ENCODE measurements around the gene MTTP.

Gene MTTP

DNA sequence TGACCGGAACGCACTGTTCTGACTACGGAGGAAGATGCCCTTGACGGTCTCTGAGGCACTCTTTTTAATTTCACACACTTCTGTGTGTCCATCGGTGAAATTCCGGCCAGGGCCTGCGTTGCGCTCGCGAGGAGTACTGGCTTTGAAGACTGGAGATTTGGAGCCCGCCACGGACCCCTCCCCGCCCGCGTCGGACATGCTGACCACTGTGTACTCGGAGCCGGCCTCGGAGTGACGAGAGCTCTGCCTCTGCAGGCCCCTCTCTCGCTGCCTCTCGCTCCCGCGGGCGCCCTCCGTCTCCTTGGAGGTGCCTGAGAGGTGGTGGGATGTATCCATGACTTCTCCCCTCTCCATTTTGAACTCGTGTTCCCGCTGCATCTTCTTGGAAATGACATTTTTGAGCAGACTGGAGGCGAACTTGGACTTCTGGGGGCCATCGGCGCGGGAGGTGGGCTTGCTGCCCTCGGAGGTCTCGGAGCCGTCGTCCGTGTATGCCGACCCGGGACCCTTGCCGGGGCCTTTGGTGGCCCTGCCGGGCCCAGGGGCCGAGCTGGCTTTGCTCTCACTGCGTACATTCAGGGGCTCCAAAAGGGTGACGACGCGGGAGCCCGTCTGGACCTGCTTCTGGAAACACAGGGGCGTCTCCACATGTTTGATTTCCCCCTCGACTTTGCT, 77.3 kb downstream of the MTTP start:
- Histone ChIP-seq H3K79me2 (ENCODE audit: insufficient read depth, low read length) (no peaks in the 10 kb centered on the region), H3K9ac (ENCODE audit: low read depth, low read length, poor library complexity, severe bottlenecking) (no peak overlapping the region), H3K4me3 (ENCODE audit: low read length, poor library complexity, severe bottlenecking) (no peak overlapping the region), H3K9me3 (ENCODE audit: insufficient read depth, low read depth, low read length) (no peaks in the 10 kb centered on the region), H4K20me1 (ENCODE audit: insufficient read depth, low read length, poor library complexity, severe bottlenecking) (no peaks in the 10 kb centered on the region), H3K4me2 (ENCODE audit: low read depth, low read length, poor library complexity, severe bottlenecking) (no peak overlapping the region), H3K36me3 (ENCODE audit: insufficient read depth, low read length) (no peaks in the 10 kb centered on the region), H3K4me1 (ENCODE audit: insufficient read depth, low read length, poor library complexity, severe bottlenecking) (no peaks in the 10 kb centered on the region), H3K9me2 (replicated peaks; ENCODE audit: low read depth, low read length) (no peaks in the 10 kb centered on the region), H3F3A (ENCODE audit: low read depth) (no peaks in the 10 kb centered on the region), H3K27me3 (ENCODE audit: insufficient read depth, low read length, poor library complexity, severe bottlenecking) (no peaks in the 10 kb centered on the region), H2AFZ (ENCODE audit: low read length) (no peak overlapping the region)
- TF ChIP-seq, protein P1, sequence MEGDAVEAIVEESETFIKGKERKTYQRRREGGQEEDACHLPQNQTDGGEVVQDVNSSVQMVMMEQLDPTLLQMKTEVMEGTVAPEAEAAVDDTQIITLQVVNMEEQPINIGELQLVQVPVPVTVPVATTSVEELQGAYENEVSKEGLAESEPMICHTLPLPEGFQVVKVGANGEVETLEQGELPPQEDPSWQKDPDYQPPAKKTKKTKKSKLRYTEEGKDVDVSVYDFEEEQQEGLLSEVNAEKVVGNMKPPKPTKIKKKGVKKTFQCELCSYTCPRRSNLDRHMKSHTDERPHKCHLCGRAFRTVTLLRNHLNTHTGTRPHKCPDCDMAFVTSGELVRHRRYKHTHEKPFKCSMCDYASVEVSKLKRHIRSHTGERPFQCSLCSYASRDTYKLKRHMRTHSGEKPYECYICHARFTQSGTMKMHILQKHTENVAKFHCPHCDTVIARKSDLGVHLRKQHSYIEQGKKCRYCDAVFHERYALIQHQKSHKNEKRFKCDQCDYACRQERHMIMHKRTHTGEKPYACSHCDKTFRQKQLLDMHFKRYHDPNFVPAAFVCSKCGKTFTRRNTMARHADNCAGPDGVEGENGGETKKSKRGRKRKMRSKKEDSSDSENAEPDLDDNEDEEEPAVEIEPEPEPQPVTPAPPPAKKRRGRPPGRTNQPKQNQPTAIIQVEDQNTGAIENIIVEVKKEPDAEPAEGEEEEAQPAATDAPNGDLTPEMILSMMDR (conservative IDR thresholded peaks at IDR 0.05; ENCODE audit: low read length) = no peak
- TF ChIP-seq EZH2phosphoT487 (IDR thresholded peaks at IDR 0.05; ENCODE audit: borderline replicate concordance) = no peak

DNA sequence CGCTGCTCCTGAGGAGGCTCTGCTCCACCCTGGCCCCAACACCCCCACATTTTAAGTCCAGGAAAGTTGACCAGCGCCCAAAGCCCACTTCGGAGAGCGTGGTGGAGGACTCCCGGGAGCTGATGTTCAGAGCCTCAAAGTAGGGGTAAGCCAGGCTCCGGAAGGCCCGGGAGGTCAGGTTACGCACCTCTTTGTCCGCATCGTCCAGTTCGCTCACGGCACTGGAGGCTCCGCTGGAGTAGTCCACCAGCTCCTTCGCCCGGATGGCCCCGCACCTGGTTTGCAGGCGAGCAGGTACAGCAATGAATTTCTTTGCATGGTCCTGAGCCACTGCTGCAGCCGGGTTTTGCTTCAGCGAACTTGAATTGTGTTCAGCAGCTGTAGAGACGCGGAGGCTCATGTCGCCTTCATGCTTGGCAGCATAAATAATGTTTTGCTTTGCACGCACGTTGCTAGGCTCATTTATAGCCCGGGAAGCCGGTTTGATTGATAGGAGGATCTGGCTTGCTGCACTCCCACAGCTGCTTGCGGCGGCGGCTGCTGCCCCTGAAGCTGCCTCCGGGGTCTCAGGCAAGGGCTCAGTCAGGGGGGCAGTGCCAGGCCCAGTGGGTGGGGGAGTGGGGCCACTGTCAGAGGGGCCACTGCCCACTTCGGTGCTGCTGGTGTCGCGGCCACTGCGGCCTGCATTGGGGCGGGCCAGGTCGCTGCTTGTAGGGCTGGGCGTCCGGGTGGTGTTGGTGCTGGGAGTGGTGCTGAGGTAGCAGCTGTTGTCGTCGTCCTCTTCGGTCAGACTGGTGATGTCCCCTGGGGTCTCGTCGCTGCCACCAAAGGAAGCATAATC, 78.2 kb downstream of the MTTP start:
- Histone ChIP-seq H3K9me2 (replicated peaks; ENCODE audit: low read depth, low read length) (no peaks in the 10 kb centered on the region), H3K36me3 (ENCODE audit: insufficient read depth, low read length) (no peaks in the 10 kb centered on the region), H3K79me2 (ENCODE audit: insufficient read depth, low read length) (no peaks in the 10 kb centered on the region), H3K9ac (ENCODE audit: low read depth, low read length, poor library complexity, severe bottlenecking) (no peak overlapping the region), H2AFZ (ENCODE audit: low read length) (no peak overlapping the region), H3K27me3 (ENCODE audit: insufficient read depth, low read length, poor library complexity, severe bottlenecking) (no peaks in the 10 kb centered on the region), H3K9me3 (ENCODE audit: insufficient read depth, low read depth, low read length) (no peaks in the 10 kb centered on the region), H3K4me3 (ENCODE audit: low read length, poor library complexity, severe bottlenecking) (no peak overlapping the region), H3K4me2 (ENCODE audit: low read depth, low read length, poor library complexity, severe bottlenecking) (no peak overlapping the region), H3F3A (ENCODE audit: low read depth) (no peaks in the 10 kb centered on the region), H4K20me1 (ENCODE audit: insufficient read depth, low read length, poor library complexity, severe bottlenecking) (no peaks in the 10 kb centered on the region), H3K4me1 (ENCODE audit: insufficient read depth, low read length, poor library complexity, severe bottlenecking) (no peaks in the 10 kb centered on the region)
- TF ChIP-seq, protein P1 (conservative IDR thresholded peaks at IDR 0.05; ENCODE audit: low read length) = no peak
- no peak for TF ChIP-seq EZH2phosphoT487 (IDR thresholded peaks at IDR 0.05; ENCODE audit: borderline replicate concordance)

DNA sequence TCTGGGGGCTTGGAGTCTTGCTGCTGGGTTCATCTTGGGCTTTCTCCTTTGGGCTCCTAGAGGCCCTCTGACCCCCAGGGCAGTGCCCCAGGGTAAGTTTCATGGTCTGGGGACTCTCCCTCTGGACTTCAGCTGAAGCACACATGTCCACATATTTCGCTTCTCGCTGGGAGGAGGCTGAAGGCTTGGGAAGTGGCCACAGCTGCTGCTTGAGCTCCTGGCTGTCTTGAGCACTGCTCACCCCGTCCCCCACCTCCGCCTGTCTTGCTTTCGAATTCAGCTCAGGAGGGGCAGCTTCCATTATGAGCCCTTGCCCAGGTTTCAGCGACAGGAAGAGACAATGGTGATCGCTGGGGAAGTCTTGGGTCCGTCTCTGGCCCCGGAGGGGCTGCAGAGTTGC, 79.3 kb downstream of the MTTP start:
- Histone ChIP-seq H3K79me2 (ENCODE audit: insufficient read depth, low read length) (no peaks in the 10 kb centered on the region), H3K9ac (ENCODE audit: low read depth, low read length, poor library complexity, severe bottlenecking) (no peak overlapping the region), H3K36me3 (ENCODE audit: insufficient read depth, low read length) (no peaks in the 10 kb centered on the region), H3K4me3 (ENCODE audit: low read length, poor library complexity, severe bottlenecking) (no peak overlapping the region), H3K4me1 (ENCODE audit: insufficient read depth, low read length, poor library complexity, severe bottlenecking) (no peaks in the 10 kb centered on the region), H3K27me3 (ENCODE audit: insufficient read depth, low read length, poor library complexity, severe bottlenecking) (no peaks in the 10 kb centered on the region), H3K9me2 (replicated peaks; ENCODE audit: low read depth, low read length) (no peaks in the 10 kb centered on the region), H3F3A (ENCODE audit: low read depth) (no peaks in the 10 kb centered on the region), H2AFZ (ENCODE audit: low read length) (no peak overlapping the region), H4K20me1 (ENCODE audit: insufficient read depth, low read length, poor library complexity, severe bottlenecking) (no peaks in the 10 kb centered on the region), H3K9me3 (ENCODE audit: insufficient read depth, low read depth, low read length) (no peaks in the 10 kb centered on the region), H3K4me2 (ENCODE audit: low read depth, low read length, poor library complexity, severe bottlenecking) (no peak overlapping the region)
- no peak for TF ChIP-seq EZH2phosphoT487 (IDR thresholded peaks at IDR 0.05; ENCODE audit: borderline replicate concordance)
- TF ChIP-seq, protein P1 (conservative IDR thresholded peaks at IDR 0.05; ENCODE audit: low read length) = no peak
